ENCODE data around the gene VCAN.

GRCh38 chr5:83474161-83474796 lies 2.7 kb downstream of the VCAN start:
- TF ChIP-seq CTCF (IDR thresholded peaks at IDR 0.05) (no peak), POLR2A (IDR thresholded peaks at IDR 0.05; ENCODE audit: low read depth) (no peak), POLR2AphosphoS5 (IDR thresholded peaks at IDR 0.05) (peak; percentile 55 to 61)
